HG03196 (cell line): ENCODE results near the gene STX18.
"Not testable (repeated sequence)": the region's sequence is repeated elsewhere in the genome, so short reads cannot be mapped to it uniquely, and the experiment has no call there.

Source experiments
- ATAC-seq: cut with Tn5 transposase; IDR thresholded peaks from one replicate; pipeline ENCODE4 v1.9.1; 2021; ENCODE audit not compliant: unreplicated experiment

The STX18 gene

GRCh38 chr4:4541661-4542570 lies at the start of gene STX18:
Gene STX18, minus strand, starts transcription at chr4:4542048. Its CDS starts 84 bp downstream, at chr4:4541964.
- peak; percentile 89 for ATAC-seq

GRCh38 chr4:4591071-4591470 lies 49.2 kb upstream of the STX18 start:
- ATAC-seq, result no peak

GRCh38 chr4:4590546-4590945 lies 48.7 kb upstream of the STX18 start:
- no peak for ATAC-seq

GRCh38 chr4:4585012-4585670 lies 43.3 kb upstream of the STX18 start:
- ATAC-seq, result no peak

GRCh38 chr4:4583606-4584005 lies 41.8 kb upstream of the STX18 start:
- no peak for ATAC-seq

GRCh38 chr4:4582653-4583052 lies 40.8 kb upstream of the STX18 start:
- ATAC-seq, result no peak

GRCh38 chr4:4580494-4580893 lies 38.6 kb upstream of the STX18 start:
- no peak for ATAC-seq

GRCh38 chr4:4578981-4579380 lies 37.1 kb upstream of the STX18 start:
- no peak for ATAC-seq

GRCh38 chr4:4577359-4577875 lies 35.6 kb upstream of the STX18 start:
- ATAC-seq, result no peak

- ATAC-seq, result peak; percentile 70
These were observed 33.7 kb upstream of the STX18 start for GRCh38 chr4:4575284-4576211.

GRCh38 chr4:4574792-4575191 lies 32.9 kb upstream of the STX18 start:
- no peak for ATAC-seq

GRCh38 chr4:4574052-4574451 lies 32.2 kb upstream of the STX18 start:
- ATAC-seq, result no peak

- ATAC-seq, result no peak
These were observed 31.0 kb upstream of the STX18 start for GRCh38 chr4:4572821-4573220.

- not testable (repeated sequence) for ATAC-seq
These were observed 28.0 kb upstream of the STX18 start for GRCh38 chr4:4569861-4570260.

- ATAC-seq, result no peak
These were observed 27.1 kb upstream of the STX18 start for GRCh38 chr4:4568806-4569427.

GRCh38 chr4:4566359-4566758 lies 24.5 kb upstream of the STX18 start:
- ATAC-seq, result not testable (repeated sequence)

GRCh38 chr4:4564522-4564921 lies 22.7 kb upstream of the STX18 start:
- ATAC-seq, result no peak

- no peak for ATAC-seq
These were observed 18.8 kb upstream of the STX18 start for GRCh38 chr4:4560642-4561041.

- ATAC-seq, result no peak
These were observed 18.3 kb upstream of the STX18 start for GRCh38 chr4:4560136-4560535.

GRCh38 chr4:4559596-4559995 lies 17.7 kb upstream of the STX18 start:
- ATAC-seq, result no peak
